Choroid plexus epithelial cell (primary cell): ENCODE data around the gene HIVEP3.

Experiments used
- DNase-seq: peaks from one replicate; pipeline ENCODE4 v3.0.0-alpha.2; 2010; ENCODE audit warnings: low read depth
- H3K4me3 ChIP-seq: 2 replicates; pipeline ENCODE4 v1.5.1; 2011; ENCODE audit warnings: low read depth, mild to moderate bottlenecking, control low read depth, low read length, moderate library complexity
- TF ChIP-seq, protein P1 (sequence below): conservative IDR thresholded peaks from 2 replicates; pipeline ENCODE4 v1.5.1; 2011; ENCODE audit warnings: low read depth, mild to moderate bottlenecking, control low read depth, inconsistent platforms, low read length, moderate library complexity

The HIVEP3 gene

DNA sequence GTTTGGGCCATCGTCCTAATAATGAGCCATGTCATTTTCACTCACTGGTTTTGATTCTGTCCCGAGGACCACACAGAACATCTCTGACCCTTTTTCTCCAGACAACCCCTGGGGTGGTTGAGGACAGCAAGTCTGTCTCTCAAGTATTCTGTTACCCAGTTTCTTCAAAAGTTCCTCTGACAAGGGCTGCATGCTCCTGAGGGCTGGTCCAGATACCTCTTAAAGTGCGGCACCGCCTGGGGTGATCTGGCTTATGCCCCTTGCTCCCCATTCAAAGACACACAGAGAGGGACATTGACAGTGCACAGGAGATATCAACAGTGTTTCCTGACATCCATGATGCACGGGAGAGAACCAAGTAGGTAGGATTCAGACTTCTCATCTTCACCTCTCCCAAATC, 301.4 kb downstream of the HIVEP3 start:
- no peak for DNase-seq
- TF ChIP-seq, protein P1, sequence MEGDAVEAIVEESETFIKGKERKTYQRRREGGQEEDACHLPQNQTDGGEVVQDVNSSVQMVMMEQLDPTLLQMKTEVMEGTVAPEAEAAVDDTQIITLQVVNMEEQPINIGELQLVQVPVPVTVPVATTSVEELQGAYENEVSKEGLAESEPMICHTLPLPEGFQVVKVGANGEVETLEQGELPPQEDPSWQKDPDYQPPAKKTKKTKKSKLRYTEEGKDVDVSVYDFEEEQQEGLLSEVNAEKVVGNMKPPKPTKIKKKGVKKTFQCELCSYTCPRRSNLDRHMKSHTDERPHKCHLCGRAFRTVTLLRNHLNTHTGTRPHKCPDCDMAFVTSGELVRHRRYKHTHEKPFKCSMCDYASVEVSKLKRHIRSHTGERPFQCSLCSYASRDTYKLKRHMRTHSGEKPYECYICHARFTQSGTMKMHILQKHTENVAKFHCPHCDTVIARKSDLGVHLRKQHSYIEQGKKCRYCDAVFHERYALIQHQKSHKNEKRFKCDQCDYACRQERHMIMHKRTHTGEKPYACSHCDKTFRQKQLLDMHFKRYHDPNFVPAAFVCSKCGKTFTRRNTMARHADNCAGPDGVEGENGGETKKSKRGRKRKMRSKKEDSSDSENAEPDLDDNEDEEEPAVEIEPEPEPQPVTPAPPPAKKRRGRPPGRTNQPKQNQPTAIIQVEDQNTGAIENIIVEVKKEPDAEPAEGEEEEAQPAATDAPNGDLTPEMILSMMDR, result no peak
- no peak overlapping the region for H3K4me3 ChIP-seq

DNA sequence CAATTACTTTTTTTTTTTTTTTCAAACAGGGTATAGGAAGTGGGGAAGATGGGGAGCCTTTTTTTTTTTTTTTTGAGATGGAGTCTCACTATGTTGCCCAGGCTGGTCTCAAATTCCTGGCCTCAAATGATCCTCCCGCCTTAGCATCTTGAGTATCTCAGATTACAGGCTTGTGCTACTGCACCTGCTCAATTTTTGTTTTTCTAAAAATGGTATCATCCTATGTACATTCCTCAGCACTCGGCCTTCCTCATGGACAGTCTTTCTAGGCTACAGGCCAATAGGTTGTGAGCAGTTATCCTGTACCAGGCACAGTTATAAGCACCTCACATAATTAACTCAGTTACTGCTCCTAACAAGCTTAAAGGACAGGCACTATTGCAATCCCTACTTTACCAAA, 302.2 kb downstream of the HIVEP3 start:
- TF ChIP-seq, protein P1, result no peak
- no peak for DNase-seq
- H3K4me3 ChIP-seq, result no peak overlapping the region

DNA sequence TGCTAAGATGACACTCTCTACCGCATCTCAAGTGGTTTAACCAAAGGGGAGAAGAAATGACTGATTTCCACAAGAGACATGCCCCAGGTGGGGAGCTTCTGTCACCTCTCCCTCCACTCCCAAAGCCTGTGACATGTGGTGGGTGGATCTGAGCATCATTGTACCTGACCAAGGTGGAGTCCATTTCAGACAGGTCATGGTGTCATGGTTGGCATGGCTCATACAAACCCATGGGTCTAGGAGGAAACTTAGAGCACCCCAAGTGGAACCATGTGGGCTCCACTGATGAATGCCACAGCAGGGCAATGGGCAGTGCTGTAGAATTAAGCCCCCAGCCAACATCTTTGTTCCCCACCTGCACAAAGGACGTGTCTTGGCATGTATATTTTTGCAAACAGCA, 302.7 kb downstream of the HIVEP3 start:
- H3K4me3 ChIP-seq, result no peak overlapping the region
- DNase-seq, result no peak
- TF ChIP-seq, protein P1, result no peak

DNA sequence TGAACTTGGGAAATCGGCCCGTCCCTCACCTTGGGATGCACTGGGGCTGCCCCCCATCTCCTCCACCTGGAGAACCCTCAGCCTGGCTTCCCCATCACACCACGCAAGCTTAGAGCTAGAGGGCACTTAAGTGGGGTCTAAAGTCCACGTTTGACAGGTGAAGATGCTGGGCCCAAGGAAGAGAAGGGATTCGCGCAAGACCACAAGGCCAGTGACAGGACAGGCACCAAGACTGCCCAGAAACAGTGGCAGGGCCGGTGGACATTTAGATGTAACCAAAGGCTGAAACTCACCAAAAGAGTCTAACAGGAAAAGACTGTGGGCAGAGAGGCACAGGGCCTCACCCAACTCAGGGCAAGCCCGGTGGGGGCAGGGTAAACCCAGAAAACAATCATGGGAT, 303.4 kb downstream of the HIVEP3 start:
- no peak overlapping the region for H3K4me3 ChIP-seq
- TF ChIP-seq, protein P1, result no peak
- DNase-seq, result no peak

DNA sequence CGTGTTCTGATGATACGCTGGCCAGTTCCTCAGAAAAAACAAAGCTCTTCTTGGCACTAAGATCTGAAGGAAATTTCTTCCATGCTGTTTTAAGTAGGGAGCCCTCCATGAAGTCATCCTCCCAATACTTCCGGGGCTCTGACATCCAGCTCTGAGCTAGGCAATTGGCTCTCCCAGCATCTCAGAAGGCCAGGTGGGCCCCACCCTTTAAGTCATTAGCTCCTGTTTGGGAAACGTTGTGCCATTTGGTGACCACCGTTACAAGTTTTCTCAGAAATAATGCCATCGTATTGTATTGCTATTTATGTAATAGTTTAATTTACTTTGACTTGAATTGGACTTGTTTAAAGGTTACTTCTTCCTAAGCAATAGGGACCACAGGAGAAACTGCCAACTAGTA, 303.9 kb downstream of the HIVEP3 start:
- TF ChIP-seq, protein P1, result no peak
- H3K4me3 ChIP-seq, result no peak overlapping the region
- DNase-seq, result no peak

DNA sequence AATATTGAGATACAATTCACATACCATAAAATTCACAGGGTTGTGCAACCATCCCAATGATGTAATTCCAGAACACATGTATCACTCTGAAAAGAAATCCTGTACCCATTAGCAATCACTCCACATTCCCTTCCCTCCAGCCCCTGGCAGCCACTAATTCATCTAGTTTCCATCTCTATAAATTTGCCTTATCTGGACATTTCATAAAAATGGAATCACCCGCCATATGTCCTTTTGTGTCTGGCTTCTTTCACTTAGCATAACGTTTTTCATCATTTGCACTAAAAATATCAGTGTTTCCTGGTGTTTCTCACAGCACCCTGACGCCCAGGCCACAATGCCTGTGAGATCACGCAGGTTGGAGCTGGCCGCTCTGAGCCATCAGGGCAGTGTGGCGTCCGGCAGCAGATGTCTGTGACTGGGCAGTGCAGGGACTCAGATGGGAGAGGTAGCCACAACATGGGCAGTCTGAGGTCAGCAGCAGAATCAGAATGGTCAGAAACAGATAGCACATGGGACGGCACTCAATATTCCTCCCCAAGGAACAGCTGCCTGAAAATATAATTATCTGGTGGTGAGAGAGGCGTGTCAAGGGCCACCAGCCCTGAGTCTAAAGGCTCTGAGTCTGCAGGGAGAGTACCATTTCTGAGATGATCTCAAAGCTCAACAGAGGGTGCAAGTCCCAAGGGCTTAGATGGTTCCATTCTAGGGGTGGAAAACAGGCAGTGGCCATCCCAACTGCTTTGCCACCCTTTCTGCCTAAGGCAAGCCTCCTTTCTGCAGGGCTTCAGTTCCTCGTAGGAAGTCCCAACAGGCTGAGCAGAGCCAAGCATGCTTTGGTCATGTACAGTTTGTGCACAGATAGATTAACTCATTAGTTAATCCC, 304.8 kb downstream of the HIVEP3 start:
- peak; percentile 73 for DNase-seq
- TF ChIP-seq, protein P1, result no peak
- no peak overlapping the region for H3K4me3 ChIP-seq

DNA sequence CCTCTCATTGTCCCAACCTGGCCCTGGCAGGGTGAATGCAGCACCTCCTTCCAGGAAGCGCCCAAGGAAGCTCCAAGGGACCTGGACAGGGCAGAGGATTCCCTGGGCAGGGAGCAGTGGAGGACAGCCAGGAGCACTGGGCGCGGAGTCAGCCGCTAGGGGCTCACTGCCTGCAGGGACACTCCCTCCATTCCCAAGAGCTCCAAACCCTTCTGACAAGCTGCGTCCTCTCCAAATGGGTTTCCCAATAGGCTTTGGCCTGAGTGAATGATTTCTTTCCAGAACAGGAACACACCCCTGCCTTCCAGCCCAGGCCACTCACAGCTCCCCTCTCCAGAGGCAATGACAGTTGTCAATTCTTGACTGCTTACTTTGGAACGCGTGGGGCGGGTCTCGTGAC, 305.8 kb downstream of the HIVEP3 start:
- DNase-seq, result no peak
- TF ChIP-seq, protein P1, result no peak
- no peak overlapping the region for H3K4me3 ChIP-seq
